Neural progenitor cell (in vitro differentiated cells): ENCODE data around the gene S100A16. TPM values are rescaled to one million over a fixed set of nuclear protein-coding genes. Genes with fewer than 3 reads are reported as not detected.

Experiments used
- DNase-seq: peaks from one replicate; pipeline ENCODE4 v3.0.0-alpha.2; 2016; ENCODE audit warnings: low spot score
- H2AFZ ChIP-seq: fragments of 200-600 bp; sonication (generic); replicated peaks from 2 replicates; pipeline ENCODE4 v1.6.1; 2016; ENCODE audit warnings: antibody characterized with exemption
- H3F3A ChIP-seq: fragments of 200-600 bp; sonication (generic); 2 replicates; pipeline ENCODE4 v1.6.1; 2016; ENCODE audit warnings: antibody characterized with exemption, low read depth
- H3K27ac ChIP-seq: fragments of 200-600 bp; sonication (generic); 2 replicates; pipeline ENCODE4 v1.5.1; 2016; ENCODE audit warnings: mild to moderate bottlenecking
- H3K27me3 ChIP-seq: fragments of 200-600 bp; sonication (generic); 2 replicates; pipeline ENCODE4 v1.6.1; 2016; ENCODE audit warnings: mild to moderate bottlenecking, moderate library complexity
- H3K36me3 ChIP-seq: fragments of 200-600 bp; sonication (generic); 2 replicates; pipeline ENCODE4 v1.5.1; 2016
- H3K4me1 ChIP-seq: fragments of 200-600 bp; sonication (generic); 2 replicates; pipeline ENCODE4 v1.6.1; 2016; ENCODE audit warnings: mixed run types
- H3K4me2 ChIP-seq: fragments of 200-600 bp; sonication (generic); 2 replicates; pipeline ENCODE4 v1.6.1; 2016
- H3K4me3 ChIP-seq: fragments of 200-600 bp; sonication (generic); 2 replicates; pipeline ENCODE4 v1.5.1; 2016
- H3K79me2 ChIP-seq: fragments of 200-600 bp; sonication (generic); 2 replicates; pipeline ENCODE4 v1.6.1; 2016; ENCODE audit warnings: low read depth
- H3K9ac ChIP-seq: fragments of 200-600 bp; sonication (generic); 2 replicates; pipeline ENCODE4 v1.6.1; 2016
- H3K9me3 ChIP-seq: fragments of 200-600 bp; sonication (generic); 2 replicates; pipeline ENCODE4 v1.5.1; 2016; ENCODE audit warnings: low read depth
- H4K20me1 ChIP-seq: fragments of 200-600 bp; sonication (generic); 2 replicates; pipeline ENCODE4 v1.6.1; 2016; ENCODE audit warnings: low read depth
- H3K27ac Mint-ChIP-seq: 3 replicates; pipeline ENCODE4 v1.8.0; 2021; ENCODE audit warnings: mixed read lengths
- H3K27me3 Mint-ChIP-seq: 2 replicates; pipeline ENCODE4 v1.8.0; 2022; ENCODE audit warnings: low read depth, mild to moderate bottlenecking, inconsistent platforms, moderate library complexity, mixed read lengths; ENCODE audit not compliant: insufficient read depth
- H3K36me3 Mint-ChIP-seq: 3 replicates; pipeline ENCODE4 v1.8.0; 2021; ENCODE audit warnings: mixed read lengths
- H3K4me1 Mint-ChIP-seq: 3 replicates; pipeline ENCODE4 v1.8.0; 2021; ENCODE audit warnings: mixed read lengths
- H3K4me3 Mint-ChIP-seq: 3 replicates; pipeline ENCODE4 v1.8.0; 2021; ENCODE audit warnings: mild to moderate bottlenecking, moderate library complexity, mixed read lengths
- H3K9me3 Mint-ChIP-seq: 3 replicates; pipeline ENCODE4 v1.8.0; 2020; ENCODE audit warnings: mixed read lengths
- EZH2 ChIP-seq: fragments of 200-600 bp; sonication (generic); IDR thresholded peaks from 2 replicates; pipeline ENCODE4 v1.6.1; 2017; ENCODE audit warnings: antibody characterized with exemption, mild to moderate bottlenecking, moderate library complexity
- EZH2phosphoT487 ChIP-seq: fragments of 200-600 bp; sonication (generic); IDR thresholded peaks from 2 replicates; pipeline ENCODE4 v1.6.1; 2017; ENCODE audit warnings: antibody characterized with exemption
- total RNA-seq: library from RNA; depleted of rRNA; stranded (reverse); fragments of >200 nt; gene quantifications from 2 replicates; pipeline ENCODE4 v1.2.3, GENCODE V29; 2015; ENCODE audit warnings: low replicate concordance
- TF ChIP-seq, protein P1 (sequence below): fragments of 200-600 bp; sonication (generic); IDR thresholded peaks from 2 replicates; pipeline ENCODE4 v1.5.1; 2017; ENCODE audit warnings: antibody characterized with exemption, mild to moderate bottlenecking

Gene S100A16
- total RNA-seq, 1 donor from 2014 or later: 13.1 TPM

DNA sequence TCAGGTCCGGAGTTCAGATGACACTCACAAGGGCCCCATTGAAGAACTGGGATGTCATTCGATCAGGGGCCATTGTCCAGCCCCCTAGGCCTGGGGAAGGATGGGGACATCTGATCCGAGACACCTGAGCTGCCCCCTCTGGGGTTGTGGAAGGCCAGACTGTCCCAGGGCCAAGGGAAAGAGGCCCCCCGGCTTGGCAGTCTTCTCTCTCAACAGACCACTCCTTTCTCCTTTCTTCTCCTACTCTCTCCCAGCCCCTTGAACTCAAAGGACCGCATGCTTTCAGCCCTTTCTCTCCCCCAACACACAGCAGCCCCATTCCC lies 16.4 kb upstream of the S100A16 start:
- Histone ChIP-seq H3F3A (peaks cover 4% of the 10 kb centered on the region), H2AFZ (no peak overlapping the region), H3K4me1 (peaks cover 15% of the 10 kb centered on the region), H3K9me3 (no peaks in the 10 kb centered on the region), H3K9ac (no peak overlapping the region), H3K27ac (no peak overlapping the region), H3K36me3 (no peaks in the 10 kb centered on the region), H3K4me3 (no peak overlapping the region), H4K20me1 (no peaks in the 10 kb centered on the region), H3K27me3 (no peaks in the 10 kb centered on the region), H3K79me2 (peaks cover 11% of the 10 kb centered on the region), H3K4me2 (no peak overlapping the region)
- peaks cover 3% of the 10 kb centered on the region for H3K36me3 Mint-ChIP-seq
- no peak for TF ChIP-seq EZH2
- TF ChIP-seq, protein P1, sequence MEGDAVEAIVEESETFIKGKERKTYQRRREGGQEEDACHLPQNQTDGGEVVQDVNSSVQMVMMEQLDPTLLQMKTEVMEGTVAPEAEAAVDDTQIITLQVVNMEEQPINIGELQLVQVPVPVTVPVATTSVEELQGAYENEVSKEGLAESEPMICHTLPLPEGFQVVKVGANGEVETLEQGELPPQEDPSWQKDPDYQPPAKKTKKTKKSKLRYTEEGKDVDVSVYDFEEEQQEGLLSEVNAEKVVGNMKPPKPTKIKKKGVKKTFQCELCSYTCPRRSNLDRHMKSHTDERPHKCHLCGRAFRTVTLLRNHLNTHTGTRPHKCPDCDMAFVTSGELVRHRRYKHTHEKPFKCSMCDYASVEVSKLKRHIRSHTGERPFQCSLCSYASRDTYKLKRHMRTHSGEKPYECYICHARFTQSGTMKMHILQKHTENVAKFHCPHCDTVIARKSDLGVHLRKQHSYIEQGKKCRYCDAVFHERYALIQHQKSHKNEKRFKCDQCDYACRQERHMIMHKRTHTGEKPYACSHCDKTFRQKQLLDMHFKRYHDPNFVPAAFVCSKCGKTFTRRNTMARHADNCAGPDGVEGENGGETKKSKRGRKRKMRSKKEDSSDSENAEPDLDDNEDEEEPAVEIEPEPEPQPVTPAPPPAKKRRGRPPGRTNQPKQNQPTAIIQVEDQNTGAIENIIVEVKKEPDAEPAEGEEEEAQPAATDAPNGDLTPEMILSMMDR: no peak
- no peak for TF ChIP-seq EZH2phosphoT487
- no peak overlapping the region for H3K4me3 Mint-ChIP-seq
- H3K27me3 Mint-ChIP-seq: peaks cover 9% of the 10 kb centered on the region
- H3K4me1 Mint-ChIP-seq: peaks cover 39% of the 10 kb centered on the region
- no peak overlapping the region for H3K27ac Mint-ChIP-seq
- DNase-seq: no peak
- H3K9me3 Mint-ChIP-seq: no peaks in the 10 kb centered on the region

DNA sequence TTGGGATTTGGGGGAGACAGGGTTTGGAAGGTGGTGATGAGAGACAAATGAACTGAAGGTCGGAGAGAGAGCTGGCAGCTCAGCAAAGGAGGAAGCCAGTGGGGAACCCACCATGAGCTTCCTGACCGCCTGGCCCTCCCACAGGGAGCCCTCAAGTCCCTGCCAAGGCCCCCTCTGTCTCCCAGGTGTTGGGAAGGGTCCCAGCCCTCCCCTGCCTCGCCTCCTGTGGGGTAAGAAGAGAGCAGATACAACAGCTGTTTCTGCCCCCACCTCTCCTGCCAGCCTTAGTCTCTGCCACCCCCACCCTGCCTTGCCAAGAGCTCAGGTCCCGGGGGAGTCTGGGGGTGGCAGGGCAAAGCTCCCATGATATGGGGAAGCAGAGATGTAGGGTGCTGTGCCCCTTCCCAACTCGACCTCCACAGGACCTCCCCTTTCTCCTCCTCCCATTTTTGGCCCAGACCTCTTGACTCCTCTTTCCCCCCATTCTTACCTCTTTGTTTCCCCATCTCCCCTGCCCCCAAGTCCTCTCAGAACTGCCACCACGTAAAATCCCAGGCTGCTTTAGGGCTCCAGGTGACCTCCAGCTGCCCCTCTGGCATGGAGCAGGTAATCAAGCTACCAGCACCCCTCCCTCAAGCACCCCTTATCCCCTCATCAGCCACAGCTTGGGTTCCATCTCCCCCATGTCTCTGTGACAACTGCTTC lies 15.9 kb upstream of the S100A16 start:
- no peaks in the 10 kb centered on the region for H3K27me3 ChIP-seq
- Mint-ChIP-seq H3K9me3 (no peaks in the 10 kb centered on the region), H3K4me1 (peaks cover 44% of the 10 kb centered on the region), H3K4me3 (no peak overlapping the region), H3K36me3 (peaks cover 8% of the 10 kb centered on the region), H3K27me3 (peaks cover 7% of the 10 kb centered on the region), H3K27ac (peak overlapping the region; percentile 55)
- no peak overlapping the region for H3K4me2 ChIP-seq
- H4K20me1 ChIP-seq: no peaks in the 10 kb centered on the region
- H3K9me3 ChIP-seq: no peaks in the 10 kb centered on the region
- peaks cover 8% of the 10 kb centered on the region for H3K79me2 ChIP-seq
- H3K4me1 ChIP-seq: peaks cover 16% of the 10 kb centered on the region
- DNase-seq: no peak
- H3K27ac ChIP-seq: no peak overlapping the region
- no peaks in the 10 kb centered on the region for H3K36me3 ChIP-seq
- TF ChIP-seq EZH2 (no peak), EZH2phosphoT487 (no peak)
- TF ChIP-seq, protein P1: no peak
- H3K4me3 ChIP-seq: no peak overlapping the region
- no peak overlapping the region for H3K9ac ChIP-seq
- H3F3A ChIP-seq: no peaks in the 10 kb centered on the region
- no peak overlapping the region for H2AFZ ChIP-seq

DNA sequence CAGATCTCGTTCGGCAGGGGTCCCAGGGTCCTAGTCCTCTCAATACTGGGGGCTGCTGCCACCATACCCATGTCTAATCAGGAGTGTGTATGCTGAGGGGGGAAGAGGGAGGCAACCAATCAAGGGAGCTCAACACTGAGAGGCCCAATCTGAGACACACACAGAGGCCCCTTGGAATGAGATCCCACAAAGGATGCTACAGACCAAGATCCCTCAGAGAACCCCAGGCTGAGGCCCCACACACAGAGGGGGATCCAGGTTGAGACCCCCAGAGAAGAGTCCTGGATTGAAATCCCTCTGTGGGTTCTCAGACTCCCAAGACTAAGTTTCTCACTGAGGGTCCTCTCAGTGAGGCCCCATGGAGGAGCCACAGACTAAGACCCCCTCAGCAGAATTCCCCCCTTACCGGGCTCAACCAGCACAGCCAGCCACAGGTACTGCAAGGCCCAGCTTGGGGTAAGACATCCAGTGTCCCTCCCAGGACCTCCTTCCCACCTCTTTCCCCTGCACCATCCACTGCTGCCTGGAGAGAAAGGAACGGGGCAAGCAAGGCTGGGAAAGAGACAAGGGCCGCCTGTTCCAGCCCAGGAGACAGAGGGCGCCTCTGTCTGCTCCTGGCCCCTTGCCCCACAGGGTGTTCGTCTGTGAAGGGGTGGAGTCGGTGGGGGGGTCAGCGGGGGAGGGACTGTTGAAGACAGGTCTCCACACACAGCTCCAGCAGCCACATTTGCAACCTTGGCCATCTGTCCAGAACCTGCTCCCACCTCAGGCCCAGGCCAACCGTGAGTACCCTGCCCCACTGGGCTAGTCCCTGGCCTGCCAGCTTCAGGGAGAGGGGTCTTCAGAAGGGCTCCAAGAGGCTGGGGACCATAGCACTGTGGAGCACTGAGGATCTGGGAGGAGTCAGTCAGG lies 15.0 kb upstream of the S100A16 start, which contains the start of gene S100A1:
TSS of gene S100A1 (plus strand) at position 720 of the 912 bp plus-strand sequence. CDS start 2,088 bp downstream, outside the sequence.
- Histone ChIP-seq H3K27me3 (no peaks in the 10 kb centered on the region), H3F3A (no peaks in the 10 kb centered on the region), H4K20me1 (no peaks in the 10 kb centered on the region), H3K9ac (no peak within 1 kb of the TSS), H3K4me3 (peak within 1 kb of the TSS; percentile 50), H3K4me2 (peak within 1 kb of the TSS; percentile 81), H3K4me1 (peaks cover 22% of the 10 kb centered on the region), H3K79me2 (peaks cover 8% of the 10 kb centered on the region), H3K36me3 (no peaks in the 10 kb centered on the region), H3K9me3 (no peaks in the 10 kb centered on the region), H2AFZ (peak within 1 kb of the TSS; percentile 43), H3K27ac (no peak within 1 kb of the TSS)
- Mint-ChIP-seq H3K4me1 (peaks cover 43% of the 10 kb centered on the region), H3K4me3 (peak within 1 kb of the TSS; percentile 91), H3K27ac (peak within 1 kb of the TSS; percentile 99), H3K9me3 (no peaks in the 10 kb centered on the region), H3K36me3 (peaks cover 10% of the 10 kb centered on the region), H3K27me3 (peaks cover 7% of the 10 kb centered on the region)
- no peak for DNase-seq
- TF ChIP-seq, protein P1: no peak
- no peak for TF ChIP-seq EZH2
- TF ChIP-seq EZH2phosphoT487: no peak
